ENCODE results near the gene CEACAM1. TPM values are rescaled to one million over a fixed set of nuclear protein-coding genes. Genes with fewer than 3 reads are reported as not detected.
A peak's percentile ranks its signal among the peaks of the same experiment; 100 is the strongest.

The CEACAM1 gene
- total RNA-seq, 1 experiment from 2014 or later = 0.95 TPM

DNA sequence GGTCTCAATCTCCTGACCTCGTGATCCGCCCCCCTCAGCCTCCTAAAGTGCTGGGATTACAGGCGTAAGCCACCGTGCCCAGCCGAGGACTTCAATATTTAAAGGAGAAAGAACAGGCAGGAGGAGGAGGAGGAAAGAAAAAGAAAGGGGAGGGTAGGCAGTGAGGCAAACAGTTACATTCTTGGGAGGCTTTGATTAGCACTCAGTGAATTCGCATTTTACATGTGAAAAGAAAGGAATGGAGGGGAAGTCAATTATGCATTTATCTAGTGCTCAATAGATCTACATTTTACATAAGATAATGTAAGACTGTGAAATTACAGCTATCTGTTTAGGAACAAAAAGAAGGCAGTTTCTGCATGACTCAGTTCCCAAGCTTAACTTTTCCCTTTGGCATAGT is 54.6 kb downstream of the CEACAM1 start:
- Histone ChIP-seq H3K9me3 (ENCODE audit: low read length) (no peaks in the 10 kb centered on the region), H3K9me2 (replicated peaks; ENCODE audit: low read length) (no peaks in the 10 kb centered on the region), H3K4me1 (ENCODE audit: insufficient read depth, low read length) (peaks cover 24% of the 10 kb centered on the region), H3K27me3 (ENCODE audit: low read length) (no peaks in the 10 kb centered on the region), H3K27ac (ENCODE audit: low read length) (no peak overlapping the region), H3K9ac (ENCODE audit: low read length) (no peak overlapping the region), H3F3A (ENCODE audit: low read length, unreplicated experiment) (no peaks in the 10 kb centered on the region), H3K79me2 (ENCODE audit: low read length) (no peaks in the 10 kb centered on the region), H3K4me3 (ENCODE audit: low read length) (no peak overlapping the region), H3K36me3 (ENCODE audit: low read depth, low read length) (no peaks in the 10 kb centered on the region), H2AFZ (ENCODE audit: low read length) (no peak overlapping the region), H4K20me1 (ENCODE audit: low read length) (no peaks in the 10 kb centered on the region), H3K4me2 (ENCODE audit: low read length) (no peak overlapping the region)
- BruUV-seq (replicated peaks) = no TSS peak
- CTCF ChIA-PET = interaction anchor here (0.5 kb wide), 1 partner anchor 34 kb away, joined by 3 read pairs; no protein-coding TSS in a partner anchor
- intact Hi-C loops (cut with micrococcal nuclease) = no loop called here
- POLR2A ChIA-PET (ENCODE audit: unreplicated experiment) = no interaction called here
- ATAC-seq (no peak), DNase-seq (no peak)
- no peak for TF ChIP-seq EZH2phosphoT487 (IDR thresholded peaks at IDR 0.05; ENCODE audit: borderline replicate concordance, low read length)
- no peak for TF ChIP-seq EZH2 (IDR thresholded peaks at IDR 0.05; ENCODE audit: low read length, unreplicated experiment)
- TF ChIP-seq, protein P1, sequence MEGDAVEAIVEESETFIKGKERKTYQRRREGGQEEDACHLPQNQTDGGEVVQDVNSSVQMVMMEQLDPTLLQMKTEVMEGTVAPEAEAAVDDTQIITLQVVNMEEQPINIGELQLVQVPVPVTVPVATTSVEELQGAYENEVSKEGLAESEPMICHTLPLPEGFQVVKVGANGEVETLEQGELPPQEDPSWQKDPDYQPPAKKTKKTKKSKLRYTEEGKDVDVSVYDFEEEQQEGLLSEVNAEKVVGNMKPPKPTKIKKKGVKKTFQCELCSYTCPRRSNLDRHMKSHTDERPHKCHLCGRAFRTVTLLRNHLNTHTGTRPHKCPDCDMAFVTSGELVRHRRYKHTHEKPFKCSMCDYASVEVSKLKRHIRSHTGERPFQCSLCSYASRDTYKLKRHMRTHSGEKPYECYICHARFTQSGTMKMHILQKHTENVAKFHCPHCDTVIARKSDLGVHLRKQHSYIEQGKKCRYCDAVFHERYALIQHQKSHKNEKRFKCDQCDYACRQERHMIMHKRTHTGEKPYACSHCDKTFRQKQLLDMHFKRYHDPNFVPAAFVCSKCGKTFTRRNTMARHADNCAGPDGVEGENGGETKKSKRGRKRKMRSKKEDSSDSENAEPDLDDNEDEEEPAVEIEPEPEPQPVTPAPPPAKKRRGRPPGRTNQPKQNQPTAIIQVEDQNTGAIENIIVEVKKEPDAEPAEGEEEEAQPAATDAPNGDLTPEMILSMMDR (conservative IDR thresholded peaks at IDR 0.05; ENCODE audit: low read depth, low read length) = no peak

DNA sequence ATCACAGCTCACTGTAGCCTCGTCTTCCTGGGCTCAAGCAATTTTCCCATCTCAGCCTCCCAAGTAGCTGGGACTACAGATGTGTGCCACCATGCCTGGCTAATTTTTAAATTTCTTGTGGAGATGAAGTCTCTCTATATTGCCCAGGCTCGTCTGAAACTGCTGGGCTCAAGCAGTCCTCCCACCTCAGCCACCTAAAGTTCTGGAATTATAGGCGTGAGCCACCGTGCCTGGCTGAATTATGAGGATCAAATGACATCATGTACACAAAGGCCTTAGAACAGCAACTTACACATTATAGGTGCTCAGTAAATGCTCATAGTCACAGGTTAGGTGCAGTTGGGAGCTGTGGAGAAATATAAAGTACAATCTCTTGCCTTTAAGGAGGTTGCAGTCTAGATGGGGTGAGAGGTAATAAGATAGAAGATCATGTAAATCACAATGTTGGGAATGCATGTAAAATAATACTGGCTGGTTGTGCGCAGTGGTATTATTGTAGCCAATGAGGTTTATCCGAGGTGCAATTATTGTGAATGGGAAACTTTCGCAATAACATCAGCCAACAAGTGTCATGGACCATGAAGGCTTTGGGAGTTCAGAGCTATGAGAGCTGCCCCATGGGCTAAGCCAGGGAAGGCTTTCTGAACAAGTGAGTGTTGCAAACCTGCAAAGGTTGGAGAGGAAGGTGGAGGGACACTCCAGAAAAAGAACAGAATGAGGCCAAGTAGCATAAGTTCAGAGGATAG is 55.7 kb downstream of the CEACAM1 start:
- Histone ChIP-seq H4K20me1 (ENCODE audit: low read length) (no peaks in the 10 kb centered on the region), H3K4me3 (ENCODE audit: low read length) (no peak overlapping the region), H3F3A (ENCODE audit: low read length, unreplicated experiment) (no peaks in the 10 kb centered on the region), H3K36me3 (ENCODE audit: low read depth, low read length) (no peaks in the 10 kb centered on the region), H3K4me1 (ENCODE audit: insufficient read depth, low read length) (peaks cover 31% of the 10 kb centered on the region), H3K27me3 (ENCODE audit: low read length) (no peaks in the 10 kb centered on the region), H3K27ac (ENCODE audit: low read length) (peak overlapping the region; percentile 63; the same call in 1 of the 2 replicates), H3K9me3 (ENCODE audit: low read length) (no peaks in the 10 kb centered on the region), H3K4me2 (ENCODE audit: low read length) (peak overlapping the region; percentile 62), H2AFZ (ENCODE audit: low read length) (no peak overlapping the region), H3K79me2 (ENCODE audit: low read length) (no peaks in the 10 kb centered on the region), H3K9me2 (replicated peaks; ENCODE audit: low read length) (no peaks in the 10 kb centered on the region), H3K9ac (ENCODE audit: low read length) (no peak overlapping the region)
- ATAC-seq = no peak
- no TSS peak for BruUV-seq (replicated peaks)
- intact Hi-C loops (cut with micrococcal nuclease) = no loop called here
- no peak for DNase-seq
- ChIA-PET CTCF (no interaction called here), POLR2A (ENCODE audit: unreplicated experiment) (no interaction called here)
- no peak for TF ChIP-seq EZH2 (IDR thresholded peaks at IDR 0.05; ENCODE audit: low read length, unreplicated experiment)

DNA sequence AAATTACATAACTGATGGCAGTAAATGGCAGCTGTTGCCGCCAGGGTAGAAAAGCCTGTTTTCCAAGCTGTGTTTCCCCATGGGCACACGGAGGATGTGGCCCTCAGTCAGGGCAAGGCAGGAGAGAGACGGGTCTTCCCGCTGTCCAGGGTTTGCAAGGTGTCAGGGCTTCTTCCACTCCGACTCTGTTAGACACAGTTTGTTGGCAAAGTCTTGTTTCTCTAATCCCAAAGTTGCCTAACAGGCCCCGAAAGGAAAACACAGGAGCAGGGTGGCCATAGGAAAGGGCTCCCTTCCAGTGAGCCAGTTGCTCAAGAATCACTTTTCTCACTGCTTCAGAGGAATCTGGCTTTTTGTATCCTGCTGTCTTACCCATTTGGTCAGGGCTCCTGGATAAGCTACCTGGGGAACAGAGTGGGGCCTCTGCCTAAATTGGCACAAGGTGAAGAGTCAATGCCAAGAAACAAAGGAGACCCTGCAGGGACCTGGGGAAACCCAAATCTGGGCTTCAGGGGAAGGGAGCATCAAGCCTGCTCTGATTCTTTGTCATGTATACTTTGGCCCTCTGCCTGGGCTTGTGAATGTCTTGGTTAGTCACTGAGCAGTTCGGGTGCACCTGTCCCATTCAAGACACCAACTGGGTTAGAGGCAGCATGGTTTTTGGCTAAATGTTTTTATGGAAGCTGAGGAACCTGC is 56.6 kb downstream of the CEACAM1 start:
- Histone ChIP-seq H3K9me3 (ENCODE audit: low read length) (no peaks in the 10 kb centered on the region), H2AFZ (ENCODE audit: low read length) (peak overlapping the region; percentile 13), H4K20me1 (ENCODE audit: low read length) (no peaks in the 10 kb centered on the region), H3K4me2 (ENCODE audit: low read length) (peak overlapping the region; percentile 62), H3F3A (ENCODE audit: low read length, unreplicated experiment) (no peaks in the 10 kb centered on the region), H3K36me3 (ENCODE audit: low read depth, low read length) (no peaks in the 10 kb centered on the region), H3K79me2 (ENCODE audit: low read length) (no peaks in the 10 kb centered on the region), H3K4me1 (ENCODE audit: insufficient read depth, low read length) (peaks cover 31% of the 10 kb centered on the region), H3K9me2 (replicated peaks; ENCODE audit: low read length) (no peaks in the 10 kb centered on the region), H3K27me3 (ENCODE audit: low read length) (no peaks in the 10 kb centered on the region), H3K4me3 (ENCODE audit: low read length) (no peak overlapping the region; the same call in 1 of the 2 replicates), H3K9ac (ENCODE audit: low read length) (no peak overlapping the region), H3K27ac (ENCODE audit: low read length) (peak overlapping the region; percentile 63)
- no peak for TF ChIP-seq EZH2 (IDR thresholded peaks at IDR 0.05; ENCODE audit: low read length, unreplicated experiment)
- no peak for TF ChIP-seq EZH2phosphoT487 (IDR thresholded peaks at IDR 0.05; ENCODE audit: borderline replicate concordance, low read length)
- TF ChIP-seq, protein P1 (conservative IDR thresholded peaks at IDR 0.05; ENCODE audit: low read depth, low read length) = no peak
- peak; percentile 89 for ATAC-seq
- DNase-seq = peak; percentile 85
- ChIA-PET CTCF (no interaction called here), POLR2A (ENCODE audit: unreplicated experiment) (no interaction called here)
- intact Hi-C loops (cut with micrococcal nuclease) = no loop called here
- no TSS peak for BruUV-seq (replicated peaks)
